Neural progenitor cell (in vitro differentiated cells): Measurements from ENCODE around the gene RSU1. TPM values are rescaled to one million over a fixed set of nuclear protein-coding genes. Genes with fewer than 3 reads are reported as not detected.
"Not testable (repeated sequence)": the region's sequence is repeated elsewhere in the genome, so short reads cannot be mapped to it uniquely, and the experiment has no call there.

Experiments
- DNase-seq: peaks from one replicate; pipeline ENCODE4 v3.0.0-alpha.2; 2016; ENCODE audit warnings: low spot score
- H2AFZ ChIP-seq: fragments of 200-600 bp; sonication (generic); replicated peaks from 2 replicates; pipeline ENCODE4 v1.6.1; 2016; ENCODE audit warnings: antibody characterized with exemption
- H3F3A ChIP-seq: fragments of 200-600 bp; sonication (generic); 2 replicates; pipeline ENCODE4 v1.6.1; 2016; ENCODE audit warnings: antibody characterized with exemption, low read depth
- H3K27ac ChIP-seq: fragments of 200-600 bp; sonication (generic); 2 replicates; pipeline ENCODE4 v1.5.1; 2016; ENCODE audit warnings: mild to moderate bottlenecking
- H3K27me3 ChIP-seq: fragments of 200-600 bp; sonication (generic); 2 replicates; pipeline ENCODE4 v1.6.1; 2016; ENCODE audit warnings: mild to moderate bottlenecking, moderate library complexity
- H3K36me3 ChIP-seq: fragments of 200-600 bp; sonication (generic); 2 replicates; pipeline ENCODE4 v1.5.1; 2016
- H3K4me1 ChIP-seq: fragments of 200-600 bp; sonication (generic); 2 replicates; pipeline ENCODE4 v1.6.1; 2016; ENCODE audit warnings: mixed run types
- H3K4me2 ChIP-seq: fragments of 200-600 bp; sonication (generic); 2 replicates; pipeline ENCODE4 v1.6.1; 2016
- H3K4me3 ChIP-seq: fragments of 200-600 bp; sonication (generic); 2 replicates; pipeline ENCODE4 v1.5.1; 2016
- H3K79me2 ChIP-seq: fragments of 200-600 bp; sonication (generic); 2 replicates; pipeline ENCODE4 v1.6.1; 2016; ENCODE audit warnings: low read depth
- H3K9ac ChIP-seq: fragments of 200-600 bp; sonication (generic); 2 replicates; pipeline ENCODE4 v1.6.1; 2016
- H3K9me3 ChIP-seq: fragments of 200-600 bp; sonication (generic); 2 replicates; pipeline ENCODE4 v1.5.1; 2016; ENCODE audit warnings: low read depth
- H4K20me1 ChIP-seq: fragments of 200-600 bp; sonication (generic); 2 replicates; pipeline ENCODE4 v1.6.1; 2016; ENCODE audit warnings: low read depth
- H3K27ac Mint-ChIP-seq: 3 replicates; pipeline ENCODE4 v1.8.0; 2021; ENCODE audit warnings: mixed read lengths
- H3K27me3 Mint-ChIP-seq: 2 replicates; pipeline ENCODE4 v1.8.0; 2022; ENCODE audit warnings: low read depth, mild to moderate bottlenecking, inconsistent platforms, moderate library complexity, mixed read lengths; ENCODE audit not compliant: insufficient read depth
- H3K36me3 Mint-ChIP-seq: 3 replicates; pipeline ENCODE4 v1.8.0; 2021; ENCODE audit warnings: mixed read lengths
- H3K4me1 Mint-ChIP-seq: 3 replicates; pipeline ENCODE4 v1.8.0; 2021; ENCODE audit warnings: mixed read lengths
- H3K4me3 Mint-ChIP-seq: 3 replicates; pipeline ENCODE4 v1.8.0; 2021; ENCODE audit warnings: mild to moderate bottlenecking, moderate library complexity, mixed read lengths
- H3K9me3 Mint-ChIP-seq: 3 replicates; pipeline ENCODE4 v1.8.0; 2020; ENCODE audit warnings: mixed read lengths
- EZH2 ChIP-seq: fragments of 200-600 bp; sonication (generic); IDR thresholded peaks from 2 replicates; pipeline ENCODE4 v1.6.1; 2017; ENCODE audit warnings: antibody characterized with exemption, mild to moderate bottlenecking, moderate library complexity
- EZH2phosphoT487 ChIP-seq: fragments of 200-600 bp; sonication (generic); IDR thresholded peaks from 2 replicates; pipeline ENCODE4 v1.6.1; 2017; ENCODE audit warnings: antibody characterized with exemption
- total RNA-seq: library from RNA; depleted of rRNA; stranded (reverse); fragments of >200 nt; gene quantifications from 2 replicates; pipeline ENCODE4 v1.2.3, GENCODE V29; 2015; ENCODE audit warnings: low replicate concordance
- TF ChIP-seq, protein P1 (sequence below): fragments of 200-600 bp; sonication (generic); IDR thresholded peaks from 2 replicates; pipeline ENCODE4 v1.5.1; 2017; ENCODE audit warnings: antibody characterized with exemption, mild to moderate bottlenecking

Gene RSU1
- total RNA-seq, 1 donor from 2014 or later = 9.6 TPM

DNA sequence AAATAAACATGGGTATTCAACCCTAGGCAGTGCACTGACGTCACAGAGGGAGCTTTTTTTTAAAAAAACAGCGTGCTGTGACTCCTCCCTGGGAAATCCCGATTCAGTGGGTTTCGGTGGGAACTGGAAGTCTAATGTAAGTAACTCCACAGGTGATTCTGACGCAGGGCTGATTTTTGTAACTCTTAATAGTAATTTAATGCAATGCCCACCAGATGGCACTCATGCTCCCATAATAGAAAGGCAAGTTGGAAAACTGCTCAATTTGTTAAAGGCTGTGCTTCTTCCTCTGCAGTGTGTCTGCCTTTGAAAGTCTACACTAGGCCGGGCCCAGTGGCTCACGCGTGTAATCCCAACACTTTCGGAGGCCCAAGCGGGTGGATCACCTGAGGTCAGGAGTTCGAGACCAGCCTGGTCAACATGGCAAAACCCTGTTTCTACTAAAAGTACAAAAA, 10.9 kb upstream of the RSU1 start:
- H3K4me3 ChIP-seq = no peak overlapping the region
- peaks cover 6% of the 10 kb centered on the region for H3K36me3 Mint-ChIP-seq

DNA sequence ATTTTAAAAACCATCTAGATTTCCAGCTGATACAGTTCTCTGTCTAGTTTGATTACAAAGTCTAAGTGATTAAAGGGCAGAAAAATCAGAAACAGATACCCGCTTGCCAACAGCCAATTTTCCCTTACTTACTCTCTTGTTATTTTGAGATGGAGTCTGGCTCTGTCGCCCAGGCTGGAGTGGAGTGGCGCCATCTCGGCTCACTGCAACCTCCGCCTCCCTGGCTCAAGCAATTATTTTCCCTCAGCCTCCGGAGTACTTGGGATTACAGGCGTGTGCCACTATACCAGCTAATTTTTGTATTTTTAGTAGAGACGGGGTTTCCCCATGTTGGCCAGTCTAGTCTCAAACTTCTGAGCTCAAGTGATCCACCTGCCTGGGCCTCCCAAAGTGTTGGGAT, 10.2 kb upstream of the RSU1 start:
- not testable (repeated sequence) for H3K27ac Mint-ChIP-seq, H3K4me1 ChIP-seq, H3K27ac ChIP-seq, H3K4me3 ChIP-seq, H3K4me1 Mint-ChIP-seq, H3K9ac ChIP-seq, H3K36me3 ChIP-seq, H3K9me3 Mint-ChIP-seq, H3K4me2 ChIP-seq, H3K27me3 Mint-ChIP-seq, H2AFZ ChIP-seq, DNase-seq, H3K9me3 ChIP-seq, H3F3A ChIP-seq, H3K79me2 ChIP-seq, H3K27me3 ChIP-seq, H4K20me1 ChIP-seq, H3K36me3 Mint-ChIP-seq, H3K4me3 Mint-ChIP-seq

More for the DNA sequence above, 10.9 kb upstream of the RSU1 start:
- Histone ChIP-seq H3K79me2 (no peaks in the 10 kb centered on the region), H4K20me1 (no peaks in the 10 kb centered on the region), H3K4me2 (no peak overlapping the region), H2AFZ (no peak overlapping the region), H3F3A (no peaks in the 10 kb centered on the region), H3K9me3 (no peaks in the 10 kb centered on the region), H3K27ac (no peak overlapping the region), H3K27me3 (no peaks in the 10 kb centered on the region), H3K4me1 (no peaks in the 10 kb centered on the region), H3K36me3 (no peaks in the 10 kb centered on the region), H3K9ac (no peak overlapping the region)
- peaks cover 3% of the 10 kb centered on the region for H3K4me1 Mint-ChIP-seq
- no peak overlapping the region for H3K27ac Mint-ChIP-seq
- H3K4me3 Mint-ChIP-seq = no peak overlapping the region
- H3K27me3 Mint-ChIP-seq = no peaks in the 10 kb centered on the region
- TF ChIP-seq, protein P1, sequence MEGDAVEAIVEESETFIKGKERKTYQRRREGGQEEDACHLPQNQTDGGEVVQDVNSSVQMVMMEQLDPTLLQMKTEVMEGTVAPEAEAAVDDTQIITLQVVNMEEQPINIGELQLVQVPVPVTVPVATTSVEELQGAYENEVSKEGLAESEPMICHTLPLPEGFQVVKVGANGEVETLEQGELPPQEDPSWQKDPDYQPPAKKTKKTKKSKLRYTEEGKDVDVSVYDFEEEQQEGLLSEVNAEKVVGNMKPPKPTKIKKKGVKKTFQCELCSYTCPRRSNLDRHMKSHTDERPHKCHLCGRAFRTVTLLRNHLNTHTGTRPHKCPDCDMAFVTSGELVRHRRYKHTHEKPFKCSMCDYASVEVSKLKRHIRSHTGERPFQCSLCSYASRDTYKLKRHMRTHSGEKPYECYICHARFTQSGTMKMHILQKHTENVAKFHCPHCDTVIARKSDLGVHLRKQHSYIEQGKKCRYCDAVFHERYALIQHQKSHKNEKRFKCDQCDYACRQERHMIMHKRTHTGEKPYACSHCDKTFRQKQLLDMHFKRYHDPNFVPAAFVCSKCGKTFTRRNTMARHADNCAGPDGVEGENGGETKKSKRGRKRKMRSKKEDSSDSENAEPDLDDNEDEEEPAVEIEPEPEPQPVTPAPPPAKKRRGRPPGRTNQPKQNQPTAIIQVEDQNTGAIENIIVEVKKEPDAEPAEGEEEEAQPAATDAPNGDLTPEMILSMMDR = peak; percentile 75
- no peak for TF ChIP-seq EZH2phosphoT487
- peak; percentile 90 for DNase-seq
- peaks cover 5% of the 10 kb centered on the region for H3K9me3 Mint-ChIP-seq

DNA sequence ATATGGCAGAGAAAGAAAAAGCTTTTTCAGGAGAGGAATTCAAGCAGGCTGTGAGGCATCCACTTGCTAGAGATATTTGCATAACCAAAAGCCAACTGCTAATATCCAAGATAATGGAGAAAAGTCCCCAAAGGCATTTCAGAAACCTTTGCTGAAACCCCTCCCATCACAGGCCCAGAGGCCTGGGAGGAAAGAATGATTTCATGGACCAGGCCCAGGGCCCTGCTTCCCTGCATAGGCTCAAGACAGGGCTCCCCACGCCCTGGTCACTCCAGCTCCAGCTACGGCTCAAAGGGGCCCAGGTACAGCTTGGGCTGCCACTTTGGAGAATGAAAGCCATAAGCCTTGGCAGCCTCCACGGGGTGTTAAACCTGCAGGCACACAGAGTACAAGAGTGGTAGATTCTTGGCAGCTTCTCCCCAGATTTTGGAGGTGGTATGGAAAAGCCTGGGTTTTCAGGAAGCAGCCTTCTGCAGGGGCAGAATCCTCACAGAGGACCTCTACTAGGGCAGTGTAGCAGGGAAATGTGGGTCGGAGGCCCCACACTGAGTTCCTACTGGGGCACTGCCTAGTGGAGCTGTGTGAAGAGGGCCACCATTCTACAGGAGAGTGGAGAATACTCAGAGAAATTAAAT, 5.6 kb upstream of the RSU1 start:
- no peak overlapping the region for H3K4me3 Mint-ChIP-seq
- peaks cover 2% of the 10 kb centered on the region for H3K27me3 Mint-ChIP-seq
- Histone ChIP-seq H2AFZ (no peak overlapping the region), H3F3A (no peaks in the 10 kb centered on the region), H3K9me3 (no peaks in the 10 kb centered on the region), H3K4me1 (no peaks in the 10 kb centered on the region), H3K27me3 (peaks cover 15% of the 10 kb centered on the region), H3K9ac (no peak overlapping the region), H3K4me3 (no peak overlapping the region), H3K36me3 (peaks cover 3% of the 10 kb centered on the region), H3K4me2 (no peak overlapping the region), H4K20me1 (no peaks in the 10 kb centered on the region), H3K79me2 (no peaks in the 10 kb centered on the region), H3K27ac (no peak overlapping the region)
- DNase-seq = no peak
- TF ChIP-seq EZH2 (no peak), EZH2phosphoT487 (no peak)
- TF ChIP-seq, protein P1 = no peak
- H3K27ac Mint-ChIP-seq = no peak overlapping the region
- peaks cover 5% of the 10 kb centered on the region for H3K36me3 Mint-ChIP-seq
- peaks cover 5% of the 10 kb centered on the region for H3K4me1 Mint-ChIP-seq
- peaks cover 18% of the 10 kb centered on the region for H3K9me3 Mint-ChIP-seq

DNA sequence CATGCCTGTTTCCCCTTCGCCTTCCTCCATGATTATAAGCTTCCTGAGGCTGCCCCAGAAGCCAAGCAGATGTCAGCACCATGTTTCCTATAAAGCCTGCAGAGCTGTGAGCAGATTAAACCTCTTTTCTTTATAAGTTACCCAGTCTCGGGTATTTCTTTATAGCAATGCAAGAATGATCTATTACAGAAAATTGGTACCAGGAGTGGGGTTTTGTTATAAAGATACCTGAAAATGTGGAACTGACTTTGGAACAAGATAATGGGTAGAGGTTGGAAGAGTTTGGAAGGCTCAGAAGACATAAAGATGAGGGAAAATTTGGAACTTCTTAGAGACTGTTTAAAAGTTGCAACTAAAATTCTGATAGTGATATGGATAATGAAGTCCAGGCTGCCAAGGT, 4.8 kb upstream of the RSU1 start:
- DNase-seq = no peak
- no peaks in the 10 kb centered on the region for H4K20me1 ChIP-seq
- no peak overlapping the region for H3K4me3 ChIP-seq
- Mint-ChIP-seq H3K27me3 (peaks cover 2% of the 10 kb centered on the region), H3K36me3 (peaks cover 5% of the 10 kb centered on the region), H3K27ac (no peak overlapping the region), H3K4me3 (no peak overlapping the region), H3K9me3 (peaks cover 18% of the 10 kb centered on the region), H3K4me1 (peaks cover 5% of the 10 kb centered on the region)
- H3K4me2 ChIP-seq = no peak overlapping the region
- H3K36me3 ChIP-seq = peaks cover 3% of the 10 kb centered on the region
- no peaks in the 10 kb centered on the region for H3K4me1 ChIP-seq
- no peaks in the 10 kb centered on the region for H3K9me3 ChIP-seq
- H3K27me3 ChIP-seq = peaks cover 15% of the 10 kb centered on the region
- no peak overlapping the region for H3K27ac ChIP-seq
- H2AFZ ChIP-seq = no peak overlapping the region
- H3F3A ChIP-seq = no peaks in the 10 kb centered on the region
- no peak overlapping the region for H3K9ac ChIP-seq
- no peak for TF ChIP-seq EZH2
- no peak for TF ChIP-seq EZH2phosphoT487
- TF ChIP-seq, protein P1 = no peak
- no peaks in the 10 kb centered on the region for H3K79me2 ChIP-seq
